Measurements from ENCODE around the gene PKP1.

PKP1 gene

DNA sequence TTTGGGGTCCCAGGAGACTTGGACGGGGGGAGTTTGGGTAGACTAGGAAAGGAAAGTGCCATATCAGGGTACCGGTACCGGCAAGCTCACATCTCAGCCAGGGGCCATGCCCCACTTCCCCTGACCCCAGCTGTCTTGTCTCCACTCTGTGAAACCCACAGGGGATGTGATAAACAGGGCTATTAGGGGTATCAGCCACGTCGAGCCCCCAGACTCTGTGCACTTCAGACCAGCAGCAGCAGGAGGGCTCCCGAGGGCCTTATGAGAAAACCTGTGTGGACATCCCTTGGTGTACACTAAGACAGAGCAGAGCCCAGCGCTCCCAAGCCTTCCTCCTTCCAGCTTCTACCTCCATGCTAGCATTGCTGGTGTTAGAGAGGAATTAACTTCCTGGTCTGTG, 47.9 kb downstream of the PKP1 start:
- DNase-seq: no peak

DNA sequence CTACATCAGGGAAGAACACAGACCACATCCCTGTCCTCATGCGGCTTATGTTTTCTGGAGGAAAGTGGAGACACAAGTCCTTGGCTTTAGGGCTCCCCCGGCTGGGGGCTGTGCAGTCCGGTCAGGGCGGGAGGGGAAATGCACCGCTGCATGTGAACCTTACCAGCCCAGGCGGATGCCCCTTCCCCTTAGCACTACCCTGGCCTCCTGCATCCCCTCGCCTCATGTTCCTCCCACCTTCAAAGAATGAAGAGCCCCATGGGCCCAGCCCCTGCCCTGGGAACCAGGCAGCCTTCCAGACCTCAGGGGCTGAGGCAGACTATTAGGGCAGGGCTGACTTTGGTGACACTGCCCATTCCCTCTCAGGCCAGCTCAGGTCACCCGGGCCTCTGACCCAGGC, 48.7 kb downstream of the PKP1 start:
- no peak for DNase-seq

GRCh38 chr1:201332616-201333335, 49.5 kb downstream of the PKP1 start:
- no peak for DNase-seq

DNA sequence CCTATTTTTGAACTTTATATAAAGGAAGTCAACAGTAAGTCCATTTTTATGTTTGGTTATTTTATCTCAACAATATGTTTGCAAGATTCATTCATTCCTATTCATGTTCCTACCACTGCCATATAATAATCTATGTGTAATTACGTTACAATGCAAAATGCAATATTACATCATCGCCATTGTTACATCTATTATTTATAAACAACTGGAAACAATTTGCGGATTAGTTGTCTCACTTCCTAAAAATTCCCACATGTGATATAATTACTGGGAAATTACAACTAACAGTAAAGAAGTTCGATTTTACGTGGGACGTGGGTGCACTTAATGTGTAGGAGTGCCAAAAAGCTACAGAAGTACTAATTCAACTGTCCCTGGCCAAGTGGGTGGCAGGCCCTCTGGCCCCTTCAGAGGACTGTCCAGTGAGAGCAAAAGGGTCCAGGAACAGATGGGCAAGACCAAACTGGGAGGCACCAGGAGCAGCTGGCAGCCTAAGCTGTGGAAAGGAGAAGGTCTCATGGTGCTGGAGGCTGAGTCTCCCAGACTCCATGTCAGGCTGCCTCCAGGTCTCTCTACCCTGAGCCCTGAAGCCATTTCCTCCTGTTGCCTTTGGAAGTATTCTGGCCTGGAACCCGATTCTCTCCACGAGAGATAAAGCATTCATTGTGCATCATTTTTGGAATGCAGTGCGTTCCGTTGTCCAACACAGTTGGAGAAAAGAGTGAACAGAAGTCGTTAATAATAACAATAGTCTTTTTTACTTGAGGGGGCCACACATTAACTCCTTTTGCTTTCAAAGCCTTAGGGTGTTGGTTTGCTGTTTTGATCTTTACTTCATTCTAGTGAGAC, 51.2 kb downstream of the PKP1 start:
- no peak for DNase-seq

DNA sequence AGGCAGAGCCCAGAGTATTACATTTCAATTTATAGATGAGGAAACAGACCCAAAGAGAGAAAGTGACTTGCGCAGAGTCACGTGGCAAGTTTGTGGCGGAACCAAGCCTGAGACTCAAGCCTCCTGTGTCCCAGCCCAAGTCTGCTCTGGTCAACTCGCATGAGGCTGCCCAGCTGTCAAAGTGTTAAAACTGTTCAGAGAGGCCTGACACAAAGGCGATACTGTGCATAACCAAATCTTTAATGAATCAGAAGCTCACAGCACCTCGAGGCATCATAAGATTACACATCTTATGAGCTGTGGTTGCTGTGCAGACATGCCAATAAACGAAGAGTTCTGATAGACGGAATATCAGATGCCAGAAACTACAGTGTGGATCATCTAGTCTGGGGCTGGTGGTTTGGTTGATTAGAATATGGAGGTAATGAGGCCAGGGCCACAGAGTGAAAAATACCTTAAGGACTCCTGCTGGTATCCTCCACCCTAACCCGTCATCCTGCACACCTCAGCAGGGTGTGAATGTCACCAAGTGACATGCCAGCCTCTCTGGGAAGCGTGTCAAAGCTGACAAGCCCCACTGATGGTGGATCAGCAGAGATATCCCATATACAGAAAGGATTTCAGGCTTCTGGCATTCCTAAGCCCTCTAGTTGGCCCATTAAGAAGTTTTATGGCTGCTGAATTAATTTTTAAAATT, 52.0 kb downstream of the PKP1 start:
- no peak for DNase-seq

DNA sequence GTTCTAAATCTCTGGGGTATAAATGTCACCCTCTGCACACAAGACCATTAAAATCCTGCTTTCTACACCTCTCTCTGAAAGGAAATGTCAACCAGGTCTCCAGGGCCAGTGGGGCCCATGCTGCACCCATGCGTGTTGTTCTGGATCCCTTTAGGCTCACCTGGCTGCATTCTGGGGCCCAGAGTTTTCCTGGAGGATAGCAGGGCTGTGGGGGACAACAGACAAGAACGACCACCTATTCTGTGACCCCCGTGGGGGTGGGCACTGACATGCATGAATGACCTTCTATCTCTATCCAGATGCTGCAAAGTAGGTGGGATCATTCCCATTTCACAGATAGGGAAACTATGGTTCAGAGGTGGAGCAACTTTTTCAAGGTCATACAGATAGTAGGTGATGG, 52.6 kb downstream of the PKP1 start:
- DNase-seq: no peak

- no peak for DNase-seq
Measured at GRCh38 chr1:201336711-201337450, 53.6 kb downstream of the PKP1 start.

- no peak for DNase-seq
Measured at GRCh38 chr1:201341377-201341776, 58.1 kb downstream of the PKP1 start.

GRCh38 chr1:201344206-201345080, 61.1 kb downstream of the PKP1 start:
- DNase-seq: no peak

- no peak for DNase-seq
Measured at GRCh38 chr1:201345081-201345355, 61.7 kb downstream of the PKP1 start.

GRCh38 chr1:201346337-201346939, 63.1 kb downstream of the PKP1 start:
- peak; percentile 54 for DNase-seq

DNA sequence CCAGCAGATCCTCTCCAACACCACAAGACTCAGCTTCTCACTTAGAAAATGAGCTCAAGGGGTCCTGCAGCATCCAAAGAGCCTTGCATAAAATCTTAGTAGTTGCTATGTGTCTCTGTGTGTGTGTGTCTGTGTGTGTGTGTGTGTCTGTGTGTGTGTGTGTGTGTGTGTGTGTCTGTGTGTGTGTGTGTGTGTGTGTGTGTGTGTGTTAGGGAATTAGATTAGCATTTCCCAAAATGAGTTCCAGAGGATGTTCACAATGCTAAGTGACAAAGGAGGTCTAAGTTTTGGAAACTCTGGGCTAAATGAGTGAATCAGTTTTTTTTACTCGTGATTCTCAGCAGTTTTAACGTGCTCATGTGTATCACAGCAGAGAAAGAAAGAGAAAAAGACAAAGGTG, 63.7 kb downstream of the PKP1 start:
- no peak for DNase-seq

DNA sequence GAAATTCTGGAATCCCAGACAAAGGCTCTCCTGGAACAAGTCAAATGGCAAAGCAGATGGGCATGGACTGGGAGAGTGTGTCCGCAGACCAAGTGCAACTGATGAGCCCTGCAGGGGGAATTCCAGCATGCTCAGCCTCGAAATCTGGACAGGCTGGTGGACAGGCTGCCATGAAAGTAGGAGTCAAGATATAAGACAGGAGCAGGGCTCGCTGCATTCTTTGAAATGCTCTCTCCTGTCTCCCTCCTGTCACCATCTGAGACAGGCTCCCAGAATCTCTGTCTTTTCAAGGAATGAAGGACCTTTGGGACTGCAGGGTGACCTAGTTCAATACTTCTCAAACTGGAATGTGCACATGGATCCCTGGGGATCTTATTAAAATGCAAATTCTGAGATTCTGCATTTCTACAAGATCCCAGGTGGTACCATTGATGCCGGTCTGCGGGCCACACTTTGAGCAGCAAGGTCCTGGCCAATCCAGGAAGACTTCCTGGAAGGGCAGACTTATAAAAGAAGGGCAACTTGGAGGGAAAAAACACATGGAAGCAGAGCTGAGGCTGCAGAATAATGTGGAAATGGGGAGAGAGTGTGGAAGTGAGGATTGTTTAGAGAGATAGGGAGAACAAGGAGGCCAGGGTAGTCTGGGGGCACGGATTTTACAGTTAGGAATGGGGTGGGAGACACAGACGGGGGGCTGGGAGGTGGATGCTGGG, 64.3 kb downstream of the PKP1 start:
- DNase-seq: no peak

DNA sequence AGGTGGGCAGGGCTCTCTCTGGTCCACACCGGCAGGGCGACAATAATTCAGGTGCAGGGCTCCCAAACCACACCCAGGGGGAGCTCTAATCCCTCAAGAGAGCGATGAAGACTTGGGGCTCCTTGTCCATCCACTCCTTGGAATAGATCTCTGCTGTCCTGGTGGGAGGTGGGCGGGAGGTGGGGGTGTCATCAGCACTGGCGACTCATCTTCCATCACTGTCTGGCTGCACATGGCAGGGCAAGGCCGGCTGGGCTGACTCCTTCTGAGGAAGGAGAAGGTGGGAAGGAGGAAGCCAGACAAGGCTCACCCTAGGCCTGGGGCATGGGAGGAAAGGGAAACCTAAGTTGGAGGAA, 64.9 kb downstream of the PKP1 start:
- DNase-seq: peak; percentile 38

DNA sequence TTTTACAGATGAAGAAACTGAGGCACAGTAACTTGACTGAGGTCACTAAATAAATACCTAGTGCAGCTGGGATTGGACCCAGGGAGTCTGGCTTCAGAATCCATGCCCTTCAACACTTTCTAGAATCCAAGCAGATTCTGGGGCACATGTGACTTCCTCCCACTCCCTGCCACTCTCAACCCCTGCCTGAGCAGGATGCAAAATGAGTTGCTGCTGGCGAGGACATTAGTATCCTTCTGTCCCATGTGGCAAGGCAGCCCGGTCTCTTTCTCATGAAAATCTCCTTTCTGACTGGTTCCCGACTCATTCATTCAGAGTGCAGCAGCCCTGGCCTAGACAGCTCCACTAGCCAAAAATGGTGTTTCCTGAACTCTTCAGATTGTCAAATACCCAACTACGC, 65.8 kb downstream of the PKP1 start:
- no peak for DNase-seq

- no peak for DNase-seq
Measured at GRCh38 chr1:201350361-201350725, 67.0 kb downstream of the PKP1 start.

GRCh38 chr1:201350884-201351283, 67.6 kb downstream of the PKP1 start:
- no peak for DNase-seq

- DNase-seq: no peak
Measured at GRCh38 chr1:201351617-201352016, 68.3 kb downstream of the PKP1 start.

GRCh38 chr1:201353186-201353940, 70.1 kb downstream of the PKP1 start:
- DNase-seq: no peak

- no peak for DNase-seq
Measured at GRCh38 chr1:201354151-201354900, 71.0 kb downstream of the PKP1 start.

Data from NCI-H146 (cell line).